AG04450 (cell line): ENCODE data around the gene PLEKHA5. TPM values are rescaled to one million over a fixed set of nuclear protein-coding genes. Genes with fewer than 3 reads are reported as not detected.

Experiments
- CTCF ChIA-PET: fragments of 300-600, 350-600 bp; formaldehyde crosslinking; extraction: SDS; loops from one replicate; lab custom pipeline; 2022; ENCODE audit warnings: antibody characterized with exemption, inconsistent platforms; lab: Charles Lee
- POLR2A ChIA-PET: fragments of 350-600 bp; formaldehyde crosslinking; extraction: SDS; loops from one replicate; lab custom pipeline; 2021; ENCODE audit warnings: antibody characterized with exemption, inconsistent platforms; lab: Yijun Ruan, JAX
- DNase-seq: peaks from one replicate; pipeline ENCODE4 v3.0.0-alpha.2; 2011; ENCODE audit warnings: low read depth, low spot score
- H3K27ac ChIP-seq: one replicate; pipeline ENCODE4 v1.5.1; 2012; ENCODE audit warnings: low read depth, low read length, control low read depth
- H3K27me3 ChIP-seq: one replicate; pipeline ENCODE4 v1.6.0; 2012; ENCODE audit warnings: low read length; ENCODE audit not compliant: control insufficient read depth, insufficient read depth
- H3K4me3 ChIP-seq: 2 replicates; pipeline ENCODE4 v1.5.1; 2011; ENCODE audit warnings: mild to moderate bottlenecking, low read depth, low read length, control low read depth
- H3K9me3 ChIP-seq: 2 replicates; pipeline ENCODE4 v1.5.1; 2012; ENCODE audit warnings: low read length; ENCODE audit not compliant: control insufficient read depth, insufficient read depth
- polyA plus RNA-seq: library from polyadenylated mRNA; depleted of rRNA; stranded (reverse); fragments of >200 nt; gene quantifications from 2 replicates; pipeline ENCODE4 v1.2.3, GENCODE V29; 2011
- TF ChIP-seq, protein P1 (sequence below): IDR thresholded peaks from 2 replicates; pipeline ENCODE4 v1.5.1; 2011; ENCODE audit warnings: low read depth, low read length, control low read depth, inconsistent platforms

The PLEKHA5 gene
- polyA plus RNA-seq, 1 experiment, result 23.5 TPM

DNA sequence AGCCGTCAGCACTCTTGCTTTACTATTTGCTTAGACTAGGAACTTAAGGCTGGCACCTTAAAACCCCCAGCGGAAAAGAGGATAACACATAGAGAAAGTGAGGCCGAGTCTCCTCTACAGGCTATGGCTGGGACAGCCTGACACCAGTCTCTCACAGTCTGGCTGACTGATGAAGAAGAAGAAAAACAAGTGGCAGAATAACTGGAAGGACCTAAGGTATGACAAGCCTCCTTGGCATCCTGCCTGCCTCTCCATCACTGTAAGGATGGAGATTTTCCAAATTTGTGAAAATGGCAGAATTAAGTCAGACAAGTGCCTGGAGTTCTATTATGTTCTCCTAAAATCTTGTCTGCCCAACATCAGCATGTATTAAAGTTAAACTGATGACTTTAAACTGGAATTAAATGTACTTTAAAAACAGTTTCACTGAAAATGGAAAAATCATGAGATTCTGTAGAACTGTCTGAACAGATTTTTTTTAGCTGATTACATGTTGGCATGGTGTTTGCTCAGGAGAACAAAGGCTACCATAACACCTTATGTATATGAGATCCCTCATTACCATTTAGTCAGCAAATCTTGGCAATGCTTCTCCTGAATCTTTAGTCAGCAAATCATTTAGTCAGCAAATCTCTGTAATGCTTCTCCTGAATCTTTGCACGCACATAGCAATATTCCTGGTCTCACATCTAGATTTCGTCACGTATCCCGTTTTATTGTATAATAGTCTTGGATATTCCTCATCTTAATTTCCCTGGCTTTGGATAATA lies 169.5 kb downstream of the PLEKHA5 start:
- Histone ChIP-seq H3K27me3 (no peaks in the 10 kb centered on the region), H3K9me3 (no peaks in the 10 kb centered on the region), H3K27ac (no peak overlapping the region), H3K4me3 (no peak overlapping the region)
- ChIA-PET CTCF (interaction anchor here (6.4 kb wide), 1 partner anchor 10 kb away, joined by 42 read pairs; no protein-coding TSS in a partner anchor), POLR2A (no interaction called here)
- TF ChIP-seq, protein P1, sequence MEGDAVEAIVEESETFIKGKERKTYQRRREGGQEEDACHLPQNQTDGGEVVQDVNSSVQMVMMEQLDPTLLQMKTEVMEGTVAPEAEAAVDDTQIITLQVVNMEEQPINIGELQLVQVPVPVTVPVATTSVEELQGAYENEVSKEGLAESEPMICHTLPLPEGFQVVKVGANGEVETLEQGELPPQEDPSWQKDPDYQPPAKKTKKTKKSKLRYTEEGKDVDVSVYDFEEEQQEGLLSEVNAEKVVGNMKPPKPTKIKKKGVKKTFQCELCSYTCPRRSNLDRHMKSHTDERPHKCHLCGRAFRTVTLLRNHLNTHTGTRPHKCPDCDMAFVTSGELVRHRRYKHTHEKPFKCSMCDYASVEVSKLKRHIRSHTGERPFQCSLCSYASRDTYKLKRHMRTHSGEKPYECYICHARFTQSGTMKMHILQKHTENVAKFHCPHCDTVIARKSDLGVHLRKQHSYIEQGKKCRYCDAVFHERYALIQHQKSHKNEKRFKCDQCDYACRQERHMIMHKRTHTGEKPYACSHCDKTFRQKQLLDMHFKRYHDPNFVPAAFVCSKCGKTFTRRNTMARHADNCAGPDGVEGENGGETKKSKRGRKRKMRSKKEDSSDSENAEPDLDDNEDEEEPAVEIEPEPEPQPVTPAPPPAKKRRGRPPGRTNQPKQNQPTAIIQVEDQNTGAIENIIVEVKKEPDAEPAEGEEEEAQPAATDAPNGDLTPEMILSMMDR, result no peak
- DNase-seq, result no peak

DNA sequence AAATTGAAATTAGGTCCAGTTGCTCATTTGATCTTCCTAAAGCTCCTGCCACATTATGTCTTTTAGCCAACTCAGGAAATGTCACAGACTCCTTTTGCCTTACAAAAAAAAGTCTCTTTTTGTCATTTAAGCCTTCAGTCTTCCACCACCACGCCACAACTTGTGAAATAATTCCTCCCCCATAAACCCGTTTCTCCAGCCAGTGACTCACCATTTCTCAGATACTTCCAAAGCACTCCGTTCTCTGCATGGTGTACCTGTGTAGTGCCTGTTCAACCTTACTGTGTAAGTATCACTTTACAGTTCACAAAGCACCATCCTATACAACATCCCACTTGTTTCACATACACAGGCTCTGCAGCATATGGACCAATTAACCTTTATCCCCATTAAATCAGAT lies 170.2 kb downstream of the PLEKHA5 start:
- ChIA-PET CTCF (interaction anchor here (6.4 kb wide), 1 partner anchor 11 kb away, joined by 42 read pairs; no protein-coding TSS in a partner anchor), POLR2A (interaction anchor here (0.6 kb wide), 1 partner anchor 19 kb away, joined by 3 read pairs; no protein-coding TSS in a partner anchor)
- no peak for DNase-seq
- H3K27me3 ChIP-seq, result no peaks in the 10 kb centered on the region
- TF ChIP-seq, protein P1, result no peak
- H3K9me3 ChIP-seq, result no peaks in the 10 kb centered on the region
- no peak overlapping the region for H3K4me3 ChIP-seq
- no peak overlapping the region for H3K27ac ChIP-seq

DNA sequence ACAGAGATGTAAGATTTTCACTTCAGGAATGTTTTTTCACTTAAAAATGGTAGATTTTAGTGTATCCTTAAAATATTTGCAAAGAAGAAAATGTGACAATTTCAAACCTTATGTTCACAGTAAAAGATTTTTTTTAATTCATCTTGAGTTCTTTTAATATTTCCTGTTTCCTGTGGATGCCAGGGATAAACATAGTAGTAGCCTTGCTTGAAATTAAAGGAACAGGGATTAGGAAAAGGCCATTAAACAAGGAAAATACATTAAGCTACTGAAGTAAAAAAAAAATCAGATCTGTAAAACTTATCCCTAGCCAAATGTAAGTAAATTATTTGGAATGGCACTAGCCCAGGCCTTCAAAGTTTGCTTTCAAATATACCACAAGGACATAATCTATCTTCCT lies 171.7 kb downstream of the PLEKHA5 start:
- Histone ChIP-seq H3K9me3 (peaks cover 2% of the 10 kb centered on the region), H3K27ac (no peak overlapping the region), H3K27me3 (no peaks in the 10 kb centered on the region), H3K4me3 (no peak overlapping the region)
- TF ChIP-seq, protein P1, result no peak
- DNase-seq, result no peak
- ChIA-PET CTCF (interaction anchor here (1.5 to 6.4 kb wide), 2 partner anchors 13 to 115 kb away, joined by 3 to 42 read pairs; no protein-coding TSS in a partner anchor), POLR2A (no interaction called here)

DNA sequence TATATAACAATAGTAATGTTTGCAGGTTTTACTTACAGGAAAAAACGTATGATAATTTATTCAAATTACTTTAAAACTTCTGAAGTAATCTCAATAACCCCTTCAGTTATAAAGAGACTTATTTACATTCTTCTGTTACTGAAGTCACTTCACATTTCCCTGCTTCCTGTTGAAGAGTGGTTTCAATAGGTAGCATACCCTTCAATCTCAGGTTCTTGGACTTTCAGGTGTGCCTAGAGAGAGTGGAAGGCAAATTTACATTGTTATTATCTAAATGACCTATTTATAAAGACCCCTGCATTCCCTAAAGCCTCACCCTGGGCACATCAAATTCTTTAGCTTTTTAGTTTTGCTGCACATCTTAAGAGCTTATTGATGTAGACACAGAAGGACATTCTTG lies 172.2 kb downstream of the PLEKHA5 start:
- Histone ChIP-seq H3K27ac (no peak overlapping the region), H3K9me3 (peaks cover 5% of the 10 kb centered on the region), H3K4me3 (no peak overlapping the region), H3K27me3 (no peaks in the 10 kb centered on the region)
- TF ChIP-seq, protein P1, result no peak
- CTCF ChIA-PET, result interaction anchor here (1.5 to 6.4 kb wide), 2 partner anchors 13 to 115 kb away, joined by 3 to 42 read pairs; no protein-coding TSS in a partner anchor
- DNase-seq, result no peak
- POLR2A ChIA-PET, result interaction anchor here (0.7 kb wide), 1 partner anchor 119 kb away, joined by 3 read pairs; no protein-coding TSS in a partner anchor
